HCT116 (cell line): ENCODE results near the gene MIR17HG. TPM values are rescaled to one million over a fixed set of nuclear protein-coding genes. Genes with fewer than 3 reads are reported as not detected.

Experiments
- ATAC-seq: fragments of 200-7000 bp; cut with Tn5 transposase; 2 replicates; pipeline ENCODE4 v1.9.1; 2020; ENCODE audit warnings: mild to moderate bottlenecking, moderate library complexity
- BruUV-seq: library from RNA; stranded (reverse); fragments of 400-500 nt; replicated peaks from 2 replicates; lab custom pipeline; 2021; lab: Mats Ljungman, UMichigan
- CTCF ChIA-PET: fragments of 300-600 bp; sonication (Branson Sonifier 250); formaldehyde crosslinking; loops from one replicate; lab custom pipeline; 2021; ENCODE audit warnings: antibody characterized with exemption; lab: Charles Lee
- POLR2A ChIA-PET: fragments of 300-600, 350-600 bp; sonication (Branson Sonifier 250); formaldehyde crosslinking; loops from one replicate; lab custom pipeline; 2021; ENCODE audit warnings: antibody characterized with exemption; lab: Charles Lee
- RAD21 ChIA-PET, 2 experiments: fragments of 300-600 bp; sonication (Branson Sonifier 250); formaldehyde crosslinking; loops; one replicate each; lab custom pipeline; 2023; ENCODE audit warnings: low total read pairs in 2 of 2; ENCODE audit not compliant: uncharacterized antibody in 2 of 2, unreplicated experiment in 2 of 2, low non-redundant PET in 1 of 2; lab: Charles Lee
- DNase-seq: peaks from one replicate; pipeline ENCODE4 v3.0.0-alpha.2; 2010; ENCODE audit warnings: low read depth, low spot score
- H2AFZ ChIP-seq: fragments of 200-600 bp; shearing (Covaris generic), sonication (generic); 2 replicates; pipeline ENCODE4 v1.6.1; 2017; ENCODE audit warnings: low read depth, mixed run types, mixed read lengths, antibody characterized with exemption, low read length; ENCODE audit not compliant: poor library complexity, severe bottlenecking
- H3K27ac ChIP-seq: 2 replicates; pipeline ENCODE4 v1.5.1; 2012; ENCODE audit warnings: low read depth, low read length
- H3K27me3 ChIP-seq: fragments of 200-600 bp; sonication (generic); 2 replicates; pipeline ENCODE4 v1.6.1; 2016; ENCODE audit warnings: mixed run types, low read length, mixed read lengths; ENCODE audit not compliant: insufficient read depth
- H3K36me3 ChIP-seq, 2 experiments: fragments of 200-500 bp in 1 of 2; fragments of 200-600 bp in 1 of 2; sonication (Bioruptor generic) in 1 of 2; sonication (generic) in 1 of 2; 2 replicates each; pipeline versions ENCODE4 v1.5.1 to v1.6.1; 2014 to 2016; ENCODE audit warnings: low read length in 2 of 2, inconsistent platforms in 1 of 2, mixed read lengths in 1 of 2, mixed run types in 1 of 2; ENCODE audit not compliant: insufficient read depth in 2 of 2, control insufficient read depth in 1 of 2
- H3K4me1 ChIP-seq, 2 experiments: fragments of 200-600 bp in 1 of 2; sonication (generic) in 1 of 2; 2 replicates each; pipeline versions ENCODE4 v1.5.1 to v1.6.1; 2012 to 2017; ENCODE audit warnings: low read length in 2 of 2, inconsistent platforms in 1 of 2, mild to moderate bottlenecking in 1 of 2, mixed read lengths in 1 of 2, mixed run types in 1 of 2, moderate library complexity in 1 of 2; ENCODE audit not compliant: insufficient read depth in 2 of 2, control insufficient read depth in 1 of 2
- H3K4me2 ChIP-seq: fragments of 200-600 bp; sonication (generic); 2 replicates; pipeline ENCODE4 v1.6.1; 2017; ENCODE audit warnings: mixed run types, low read length, mixed read lengths
- H3K4me3 ChIP-seq, 2 experiments: fragments of 200-600 bp in 1 of 2; sonication (generic) in 1 of 2; replicated peaks in 1 of 2; 2 replicates each; pipeline ENCODE4 v1.5.1; 2011 to 2016; ENCODE audit warnings: low read length in 2 of 2, control low read depth in 1 of 2, low read depth in 1 of 2, mild to moderate bottlenecking in 1 of 2, mixed read lengths in 1 of 2, mixed run types in 1 of 2
- H3K79me2 ChIP-seq: fragments of 200-600 bp; sonication (generic); 2 replicates; pipeline ENCODE4 v1.6.1; 2017; ENCODE audit warnings: mild to moderate bottlenecking, mixed run types, low read length, moderate library complexity, mixed read lengths; ENCODE audit not compliant: insufficient read depth
- H3K9ac ChIP-seq: fragments of 200-600 bp; sonication (generic); 2 replicates; pipeline ENCODE4 v1.6.1; 2016; ENCODE audit warnings: low read length, mixed read lengths
- H3K9me2 ChIP-seq: fragments of 200-600 bp; sonication (generic), shearing (Covaris generic); 2 replicates; pipeline ENCODE4 v1.6.1; 2017; ENCODE audit warnings: mixed run types, mild to moderate bottlenecking, moderate library complexity; ENCODE audit not compliant: insufficient read depth
- H3K9me3 ChIP-seq, 2 experiments: fragments of 200-500 bp in 1 of 2; fragments of 200-600 bp in 1 of 2; sonication (Bioruptor generic) in 1 of 2; sonication (generic) in 1 of 2; 2 replicates each; pipeline ENCODE4 v1.6.1; 2014 to 2017; ENCODE audit warnings: low read length in 2 of 2, mixed read lengths in 2 of 2, inconsistent platforms in 1 of 2, low read depth in 1 of 2, mild to moderate bottlenecking in 1 of 2, mixed run types in 1 of 2, moderate library complexity in 1 of 2; ENCODE audit not compliant: control insufficient read depth in 1 of 2, insufficient read depth in 1 of 2
- H4K20me1 ChIP-seq: fragments of 200-600 bp; sonication (generic), shearing (Covaris generic); 2 replicates; pipeline ENCODE4 v1.6.1; 2017; ENCODE audit warnings: mixed run types, mild to moderate bottlenecking, moderate library complexity; ENCODE audit not compliant: insufficient read depth
- ELF1 ChIP-seq: IDR thresholded peaks from 2 replicates; pipeline ENCODE4 v1.6.1; 2012; ENCODE audit warnings: low read depth, borderline replicate concordance
- EZH2 ChIP-seq: fragments of 200-600 bp; sonication (generic); IDR thresholded peaks from 2 replicates; pipeline ENCODE4 v1.6.1; 2017; ENCODE audit warnings: antibody characterized with exemption, mixed run types
- EZH2phosphoT487 ChIP-seq: fragments of 200-600 bp; IDR thresholded peaks from 2 replicates; pipeline ENCODE4 v1.6.1; 2018; ENCODE audit warnings: antibody characterized with exemption, borderline replicate concordance
- MAX ChIP-seq: IDR thresholded peaks from 2 replicates; pipeline ENCODE4 v1.6.1; 2012
- RAD21 ChIP-seq: IDR thresholded peaks from 2 replicates; pipeline ENCODE4 v1.6.1; 2012; ENCODE audit warnings: low read depth, mild to moderate bottlenecking
- REST ChIP-seq: IDR thresholded peaks from 2 replicates; pipeline ENCODE4 v1.6.1; 2012; ENCODE audit warnings: low read depth
- SP1 ChIP-seq: IDR thresholded peaks from 2 replicates; pipeline ENCODE4 v1.6.1; 2012; ENCODE audit warnings: low read depth
- TCF7L2 ChIP-seq: IDR thresholded peaks from 2 replicates; pipeline ENCODE4 v1.7.0; 2011; ENCODE audit warnings: borderline replicate concordance, inconsistent platforms; ENCODE audit not compliant: insufficient read depth, insufficient read length; ENCODE audit errors: extremely low read depth
- intact Hi-C: fragments of 100-400 bp; cut with micrococcal nuclease; formaldehyde crosslinking; loops from 2 replicates; pipeline ENCODE4 v1.10.0; 2022
- total RNA-seq: library from RNA; stranded (reverse); gene quantifications from one replicate; pipeline ENCODE4 v1.2.1, GENCODE V29; 2021; ENCODE audit not compliant: unreplicated experiment

MIR17HG gene
- total RNA-seq, 1 experiment from 2014 or later, result 10.3 TPM

- no peaks in the 10 kb centered on the region for H3K9me3 ChIP-seq
- BruUV-seq, result no TSS peak
- peaks cover 0 to 5% of the 10 kb centered on the region in 2 experiments; a peak in 1 of 4 replicates for H3K4me1 ChIP-seq
- no peak overlapping the region for H2AFZ ChIP-seq
- intact Hi-C loops, result no loop called here
- peaks cover 42% of the 10 kb centered on the region for H3K27me3 ChIP-seq
- no peak for ATAC-seq
- ChIA-PET POLR2A (no interaction called here), CTCF (no interaction called here), RAD21 (no interaction called here)
- H4K20me1 ChIP-seq, result no peaks in the 10 kb centered on the region
- no peak overlapping the region for H3K9ac ChIP-seq
- H3K9me2 ChIP-seq, result no peaks in the 10 kb centered on the region
- no peak for DNase-seq
- TF ChIP-seq EZH2phosphoT487 (no peak), TCF7L2 (no peak), RAD21 (no peak), REST (no peak), EZH2 (no peak), ELF1 (no peak), MAX (no peak), SP1 (no peak)
- no peaks in the 10 kb centered on the region for H3K79me2 ChIP-seq
- no peak overlapping the region for H3K4me3 ChIP-seq
- H3K27ac ChIP-seq, result no peak overlapping the region
- no peak overlapping the region for H3K4me2 ChIP-seq
- no peaks in the 10 kb centered on the region for H3K36me3 ChIP-seq
Observed at GRCh38 chr13:91399189-91400062, 51.9 kb downstream of the MIR17HG start.
